Subcutaneous abdominal adipose tissue (tissue), 5 donors: ENCODE data around the gene SCO2.

Experiments
- H3K27ac ChIP-seq: one replicate; pipeline ENCODE4 v1.7.0; 2013; ENCODE audit warnings: low read depth, mild to moderate bottlenecking, inconsistent platforms, low read length, moderate library complexity
- H3K27me3 ChIP-seq, 5 donors: one replicate each; pipeline ENCODE4 v1.7.0; 2013; ENCODE audit warnings: low read length in 5 of 5, inconsistent platforms in 1 of 5; ENCODE audit not compliant: control insufficient read depth in 5 of 5, insufficient read depth in 4 of 5
- H3K36me3 ChIP-seq, 5 donors: one replicate each; pipeline ENCODE4 v1.7.0; 2013; ENCODE audit warnings: low read length in 5 of 5; ENCODE audit not compliant: control insufficient read depth in 5 of 5, insufficient read depth in 5 of 5
- H3K4me1 ChIP-seq, 5 donors: one replicate each; pipeline ENCODE4 v1.7.0; 2013; ENCODE audit warnings: low read length in 5 of 5, mild to moderate bottlenecking in 3 of 5, moderate library complexity in 1 of 5; ENCODE audit not compliant: control insufficient read depth in 5 of 5, insufficient read depth in 5 of 5
- H3K4me3 ChIP-seq, 5 donors: one replicate each; pipeline ENCODE4 v1.7.0; 2013; ENCODE audit warnings: low read length in 5 of 5, low read depth in 1 of 5
- H3K9ac ChIP-seq, 5 donors: one replicate each; pipeline ENCODE4 v1.7.0; 2013; ENCODE audit warnings: low read length in 5 of 5, mild to moderate bottlenecking in 4 of 5, moderate library complexity in 3 of 5
- H3K9me3 ChIP-seq, 5 donors: one replicate each; pipeline ENCODE4 v1.7.0; 2013; ENCODE audit warnings: low read length in 5 of 5; ENCODE audit not compliant: control insufficient read depth in 5 of 5
- donor health status: healthy.
- donor health status: healthy.
- donor health status: healthy.
- donor health status: healthy.
- donor health status: healthy.

The SCO2 gene

GRCh38 chr22:50479721-50480120, 45.7 kb downstream of the SCO2 start:
- peaks cover 0 to 20% (median 13%) of the 10 kb centered on the region in 5 donors for H3K4me1 ChIP-seq
- no peak overlapping the region for H3K27ac ChIP-seq
- no peak overlapping the region for H3K9ac ChIP-seq
- peaks cover 25 to 43% (median 34%) of the 10 kb centered on the region in 5 donors for H3K27me3 ChIP-seq
- H3K4me3 ChIP-seq: no peak overlapping the region
- no peaks in the 10 kb centered on the region for H3K36me3 ChIP-seq
- H3K9me3 ChIP-seq: no peaks in the 10 kb centered on the region

- peaks cover 6 to 34% (median 26%) of the 10 kb centered on the region in 5 donors for H3K4me1 ChIP-seq
- no peak overlapping the region for H3K4me3 ChIP-seq
- H3K27me3 ChIP-seq: peaks cover 17 to 27% (median 23%) of the 10 kb centered on the region in 5 donors
- H3K36me3 ChIP-seq: no peaks in the 10 kb centered on the region
- H3K27ac ChIP-seq: no peak overlapping the region
- no peaks in the 10 kb centered on the region for H3K9me3 ChIP-seq
- no peak overlapping the region for H3K9ac ChIP-seq
These were observed 47.5 kb downstream of the SCO2 start for GRCh38 chr22:50477923-50478322.

GRCh38 chr22:50476868-50477267, 48.5 kb downstream of the SCO2 start:
- Histone ChIP-seq H3K4me3 (no peak overlapping the region), H3K27me3 (peaks cover 6 to 17% (median 13%) of the 10 kb centered on the region in 5 donors), H3K36me3 (no peaks in the 10 kb centered on the region), H3K9ac (no peak overlapping the region), H3K9me3 (no peaks in the 10 kb centered on the region), H3K4me1 (peaks cover 9 to 39% (median 32%) of the 10 kb centered on the region in 5 donors), H3K27ac (no peak overlapping the region)

- Histone ChIP-seq H3K9ac (peak overlapping the region in 4 of 5 donors; percentile 71 to 80 (median 75)), H3K4me1 (peaks cover 10 to 43% (median 40%) of the 10 kb centered on the region in 5 donors), H3K4me3 (peak overlapping the region in 3 of 5 donors; percentile 62 to 70 (median 66)), H3K27me3 (peaks cover 5 to 10% (median 6%) of the 10 kb centered on the region in 5 donors), H3K36me3 (no peaks in the 10 kb centered on the region), H3K27ac (no peak overlapping the region), H3K9me3 (no peaks in the 10 kb centered on the region)
These were observed 49.8 kb downstream of the SCO2 start for GRCh38 chr22:50475652-50476002.

- Histone ChIP-seq H3K4me1 (peaks cover 12 to 50% (median 47%) of the 10 kb centered on the region in 5 donors), H3K27me3 (peaks cover 0 to 4% (median 1%) of the 10 kb centered on the region in 5 donors)
These were observed 50.4 kb downstream of the SCO2 start, which contains the start of gene SBF1 for GRCh38 chr22:50474710-50475651. TSS of gene SBF1 (minus strand) at chr22:50475035. CDS start at chr22:50474840, 195 bp downstream.

GRCh38 chr22:50473855-50474671, 51.3 kb downstream of the SCO2 start:
- peak overlapping the region; percentile 49 to 79 (median 76) for H3K4me3 ChIP-seq
- no peak overlapping the region for H3K27ac ChIP-seq
- peak overlapping the region; percentile 66 to 87 (median 79) for H3K9ac ChIP-seq
- H3K9me3 ChIP-seq: no peaks in the 10 kb centered on the region
- peaks cover 12 to 59% (median 49%) of the 10 kb centered on the region in 5 donors for H3K4me1 ChIP-seq
- no peaks in the 10 kb centered on the region for H3K36me3 ChIP-seq
- no peaks in the 10 kb centered on the region for H3K27me3 ChIP-seq

More at GRCh38 chr22:50474710-50475651, 50.4 kb downstream of the SCO2 start, which contains the start of gene SBF1:
- Histone ChIP-seq H3K4me3 (peak within 1 kb of the TSS; percentile 49 to 79 (median 76)), H3K27ac (no peak within 1 kb of the TSS), H3K9me3 (no peaks in the 10 kb centered on the region), H3K36me3 (no peaks in the 10 kb centered on the region), H3K9ac (peak within 1 kb of the TSS; percentile 71 to 87 (median 79))
